GM21360 (cell line): ENCODE data around the gene LCE1E.

Experiments
- ATAC-seq: cut with Tn5 transposase; IDR thresholded peaks from one replicate; pipeline ENCODE4 v1.9.1; 2021; ENCODE audit warnings: mild to moderate bottlenecking, moderate library complexity; ENCODE audit not compliant: unreplicated experiment

The LCE1E gene

DNA sequence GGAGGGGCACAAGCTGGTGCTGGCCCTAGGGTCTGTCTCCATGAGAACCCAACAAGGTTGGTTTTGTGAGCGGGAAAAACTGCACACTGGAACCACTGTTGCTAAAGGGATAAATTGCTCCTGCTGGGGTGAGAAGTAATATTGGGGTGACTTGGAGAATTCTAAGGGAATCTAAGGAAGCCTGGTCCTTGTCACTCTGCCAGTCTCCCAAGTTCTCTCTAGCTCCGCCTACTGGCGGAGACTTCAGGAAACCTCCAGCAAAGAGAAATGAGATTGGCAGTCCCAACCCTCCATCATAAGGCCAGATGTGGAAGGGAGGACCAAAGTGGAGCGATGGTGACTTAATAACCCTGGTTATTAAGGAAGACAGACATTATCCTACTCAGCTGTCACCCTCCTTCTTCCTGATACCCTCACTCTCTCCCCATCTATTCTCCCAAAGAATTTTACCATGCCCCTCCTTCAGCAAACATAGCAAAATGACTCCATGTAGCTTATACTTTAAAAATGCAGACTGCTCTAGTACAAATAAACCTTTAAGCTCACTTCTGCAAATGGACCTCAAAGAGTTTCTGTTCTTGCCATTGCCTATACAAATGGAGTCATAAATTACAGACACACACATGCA lies 8.4 kb upstream of the LCE1E start:
- ATAC-seq = no peak

GRCh38 chr1:152783095-152783494 lies 3.0 kb upstream of the LCE1E start:
- no peak for ATAC-seq

DNA sequence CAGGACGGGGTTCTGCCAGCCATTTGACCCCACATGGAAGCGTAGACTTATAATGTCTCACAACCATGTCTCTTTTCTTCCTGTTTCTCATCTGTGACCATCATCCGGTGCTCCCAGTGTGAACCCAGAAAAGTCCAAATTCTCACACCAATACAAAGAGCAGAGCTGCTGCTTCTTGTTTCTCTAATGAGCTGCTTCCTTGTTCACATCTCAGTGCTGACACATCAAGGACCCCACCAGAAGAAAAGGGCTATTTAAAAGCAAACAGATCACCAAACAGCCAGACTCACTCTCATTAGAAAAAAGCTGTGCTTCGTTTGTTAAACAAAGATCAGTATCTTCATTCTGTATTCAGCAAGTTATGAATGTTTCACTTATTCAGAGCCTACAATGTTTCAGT lies 9.6 kb downstream of the LCE1E start:
- no peak for ATAC-seq

GRCh38 chr1:152796421-152796820 lies 10.4 kb downstream of the LCE1E start, which contains the start of gene LCE1D:
LCE1D (plus strand) TSS chr1:152796721; CDS start chr1:152797795, 1,074 bp downstream.
- no peak for ATAC-seq

DNA sequence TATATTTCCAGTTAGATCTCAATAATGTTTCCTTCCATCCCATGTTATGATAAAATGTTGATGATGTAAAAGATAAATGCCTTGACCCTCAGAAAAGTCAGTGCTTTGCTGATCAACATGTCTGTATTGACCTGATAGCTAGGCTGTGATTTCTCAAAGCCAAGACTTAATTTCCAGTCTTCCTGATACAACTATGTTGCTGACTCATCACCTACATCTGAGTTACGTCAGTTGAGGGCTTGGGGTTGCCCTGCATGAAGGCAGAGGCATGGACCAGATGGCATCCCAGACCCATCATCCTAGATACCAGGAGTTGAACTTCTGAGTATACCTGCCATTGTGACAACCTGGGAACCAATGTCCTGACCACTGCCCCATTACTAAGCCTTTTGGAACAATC lies 15.3 kb downstream of the LCE1E start:
- ATAC-seq = no peak

DNA sequence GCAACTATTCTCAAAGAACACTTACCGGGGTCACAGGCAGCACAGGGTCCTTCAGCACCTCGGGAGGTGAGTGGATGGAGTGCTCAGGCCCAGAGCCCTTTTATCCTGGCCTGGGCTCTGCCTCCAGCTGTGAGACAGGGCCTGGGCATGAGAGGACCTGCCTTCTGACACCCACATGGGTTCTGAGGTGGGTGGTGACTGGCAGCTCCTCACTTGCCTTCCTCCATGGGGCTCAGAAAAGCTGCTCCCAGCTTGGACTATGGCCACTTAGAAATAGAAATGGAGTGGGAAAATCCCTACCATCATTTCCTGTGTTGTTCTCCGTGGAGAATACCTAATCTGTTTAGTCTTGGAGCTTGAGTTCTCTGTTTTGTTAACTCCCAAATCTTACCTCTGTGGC lies 20.5 kb downstream of the LCE1E start, which contains the start of gene LCE1C:
LCE1C (minus strand) TSS at position 76 of the 400 bp plus-strand sequence. CDS start 1,173 bp downstream, outside the sequence.
- ATAC-seq = no peak

GRCh38 chr1:152811050-152811449 lies 25.0 kb downstream of the LCE1E start:
- no peak for ATAC-seq

DNA sequence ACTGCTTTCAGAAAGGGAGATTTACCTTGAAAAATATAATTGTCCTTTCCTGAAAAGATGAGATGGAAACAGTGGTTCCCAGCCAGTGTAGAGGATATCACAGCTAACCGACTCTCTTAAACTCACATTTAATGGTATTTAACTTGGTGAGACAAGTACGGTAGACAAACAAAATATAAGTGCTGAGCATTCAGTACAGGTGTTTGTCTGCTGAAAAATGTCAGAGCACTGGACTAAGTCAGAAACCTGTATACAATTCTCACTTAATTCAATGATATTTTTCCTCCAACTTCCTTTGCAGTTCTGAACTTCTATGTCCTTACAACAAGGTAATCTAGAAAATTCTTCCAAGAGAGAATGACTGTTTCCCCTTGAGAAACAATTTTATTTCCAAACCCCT lies 25.6 kb downstream of the LCE1E start, which contains the start of gene LCE1B:
LCE1B (plus strand) TSS at position 301 of the 400 bp plus-strand sequence. CDS start 476 bp downstream, outside the sequence.
- no peak for ATAC-seq

- ATAC-seq = no peak
Observed at GRCh38 chr1:152817309-152817708, 31.3 kb downstream of the LCE1E start.

DNA sequence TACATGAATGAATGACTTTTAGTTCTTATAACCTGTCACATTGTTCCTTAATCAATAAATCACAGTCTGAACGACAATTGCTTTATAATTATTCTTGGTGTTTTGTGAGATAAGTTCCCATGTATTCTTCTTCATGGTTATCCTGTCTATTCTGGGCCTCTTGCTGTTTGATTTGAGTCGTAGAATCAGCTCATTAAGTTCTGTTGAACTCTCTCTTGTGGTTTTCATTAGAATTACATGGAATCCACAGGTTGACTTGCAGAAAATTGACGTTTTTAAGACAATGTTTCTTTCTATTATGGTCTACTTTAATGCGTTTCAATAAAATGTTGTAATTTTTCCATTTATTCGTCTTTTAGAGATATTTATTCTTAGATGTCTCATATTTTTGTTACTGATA lies 37.2 kb downstream of the LCE1E start:
- ATAC-seq = no peak

DNA sequence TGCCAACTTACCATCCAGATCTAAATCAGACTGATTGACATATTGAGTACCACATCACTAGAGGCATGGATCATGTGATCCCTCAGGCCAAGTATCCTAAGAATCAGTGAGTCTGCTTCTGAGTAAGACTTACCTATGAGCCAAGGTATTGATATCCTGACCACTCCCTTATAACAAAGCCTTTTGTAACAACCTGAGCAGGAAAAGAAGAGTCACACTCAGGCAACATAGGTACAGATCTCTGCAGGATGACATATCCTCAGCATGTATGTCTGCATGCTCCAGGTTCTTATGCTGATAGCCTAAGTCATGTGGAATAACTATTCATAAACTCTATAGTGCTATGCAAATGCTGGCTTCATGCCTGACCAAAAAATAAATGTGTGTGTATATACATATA lies 38.9 kb downstream of the LCE1E start:
- ATAC-seq = no peak

GRCh38 chr1:152827173-152827572 lies 41.1 kb downstream of the LCE1E start, which contains the start of gene LCE1A:
LCE1A (plus strand) TSS chr1:152827473; CDS start chr1:152827473, 0 bp downstream.
- ATAC-seq = no peak

GRCh38 chr1:152836870-152837269 lies 50.8 kb downstream of the LCE1E start:
- ATAC-seq = no peak
